Suppressor macrophage treated with lipopolysaccharide for 4 hours (primary cell): ENCODE data around the gene SLC36A2.
"Not testable (repeated sequence)": the region's sequence is repeated elsewhere in the genome, so short reads cannot be mapped to it uniquely, and the experiment has no call there.

Source experiments
- DNase-seq: peaks from one replicate; pipeline ENCODE4 v3.0.0-alpha.2; 2020

SLC36A2 gene

DNA sequence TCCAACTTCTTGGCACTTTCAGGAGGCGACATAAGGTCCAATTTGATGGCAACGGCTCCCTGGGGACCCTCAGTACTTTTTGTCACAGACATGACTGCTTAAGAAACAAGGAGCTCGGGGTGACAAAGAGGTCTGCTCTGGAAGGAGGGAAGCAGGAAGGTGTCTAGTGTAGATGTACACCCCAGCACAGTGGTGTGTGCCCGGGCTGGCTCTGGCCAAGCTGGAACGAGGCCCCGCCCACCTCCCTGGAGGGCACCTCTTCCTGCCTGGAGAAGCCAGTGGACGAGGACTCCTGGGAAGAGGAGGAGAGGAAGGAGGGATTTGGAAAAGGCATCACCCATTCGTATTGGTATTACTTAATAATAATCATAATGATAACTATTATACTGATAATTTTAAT lies at the start of gene SLC36A2:
SLC36A2 (minus strand) TSS at position 191 of the 400 bp plus-strand sequence; CDS start at position 92, 99 bp downstream.
- no peak for DNase-seq

DNA sequence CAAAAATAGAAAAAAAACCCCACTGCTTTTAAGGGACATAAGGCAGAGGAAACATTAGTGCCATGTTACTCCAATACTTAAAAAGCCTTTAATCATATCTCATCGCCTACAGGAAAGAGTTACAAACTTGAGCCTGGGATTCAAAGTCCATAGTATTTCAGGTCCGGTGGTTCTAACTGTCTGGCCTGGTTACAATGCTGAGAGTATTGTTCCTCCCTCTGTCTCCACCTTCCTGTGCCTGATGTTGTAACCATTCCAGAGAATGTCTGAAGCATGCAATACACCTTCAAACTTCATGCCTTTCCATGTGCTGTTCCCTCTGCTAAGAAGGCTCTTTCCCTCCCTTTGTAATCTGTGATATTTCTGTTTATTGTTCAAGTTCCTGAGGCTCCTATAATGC lies 41.6 kb upstream of the SLC36A2 start:
- no peak for DNase-seq

DNA sequence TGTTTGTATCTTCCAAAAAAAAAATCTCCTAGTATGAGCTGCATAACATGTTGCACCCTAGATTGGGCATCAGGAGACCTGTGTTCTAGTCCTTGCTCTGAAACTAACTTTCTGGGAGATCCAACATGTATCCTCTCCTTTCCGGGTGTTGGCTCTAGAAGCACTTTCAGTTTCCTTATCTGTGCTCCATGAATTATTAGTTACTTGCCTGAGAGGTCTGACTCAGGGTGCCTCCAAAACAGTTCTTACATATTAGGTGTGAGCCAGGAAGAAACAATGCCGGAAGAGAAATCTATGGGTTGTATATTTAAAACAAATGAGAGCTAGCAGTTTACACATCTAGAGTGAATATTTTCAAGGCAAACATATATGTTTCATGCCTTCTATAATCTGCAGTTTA lies 36.7 kb upstream of the SLC36A2 start:
- peak; percentile 12 for DNase-seq

DNA sequence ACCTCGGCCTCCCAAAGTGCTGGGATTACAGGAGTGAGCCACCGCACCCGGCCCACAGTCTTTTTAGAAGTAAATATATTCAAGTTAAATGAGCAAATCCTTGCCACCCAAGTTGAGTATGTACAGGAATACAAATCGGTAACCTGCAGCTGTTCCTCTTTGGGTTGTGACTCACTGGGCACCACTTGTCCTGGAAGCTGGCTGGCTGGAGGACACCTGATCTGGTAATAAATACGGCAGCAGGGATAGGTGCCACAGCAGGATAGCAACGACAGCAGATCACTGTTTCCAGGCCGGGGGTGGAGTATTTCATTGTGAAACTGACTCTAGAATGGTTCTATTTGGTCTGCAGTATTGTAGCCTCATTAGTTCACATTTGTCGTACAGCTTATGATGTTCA lies 35.7 kb upstream of the SLC36A2 start:
- DNase-seq, result no peak

DNA sequence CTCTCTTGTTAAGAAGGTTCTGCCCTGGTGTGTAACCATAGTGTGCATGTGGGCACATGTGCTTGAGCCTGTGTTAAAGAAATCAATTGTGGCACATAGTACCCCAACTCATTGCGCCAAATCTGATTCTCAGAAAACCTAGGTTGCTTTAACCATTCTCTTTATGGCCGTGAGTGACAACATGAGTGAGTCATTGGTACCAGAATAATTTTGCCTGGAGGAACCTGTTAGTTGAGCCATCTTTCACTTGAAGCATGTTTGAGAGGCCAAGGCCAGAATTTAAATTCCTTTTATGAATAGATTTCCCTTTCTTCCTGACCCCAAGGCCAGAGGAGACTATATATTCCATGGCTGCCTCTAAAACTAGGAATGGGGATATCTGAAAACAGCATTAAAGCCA lies 35.2 kb upstream of the SLC36A2 start:
- DNase-seq, result no peak

DNA sequence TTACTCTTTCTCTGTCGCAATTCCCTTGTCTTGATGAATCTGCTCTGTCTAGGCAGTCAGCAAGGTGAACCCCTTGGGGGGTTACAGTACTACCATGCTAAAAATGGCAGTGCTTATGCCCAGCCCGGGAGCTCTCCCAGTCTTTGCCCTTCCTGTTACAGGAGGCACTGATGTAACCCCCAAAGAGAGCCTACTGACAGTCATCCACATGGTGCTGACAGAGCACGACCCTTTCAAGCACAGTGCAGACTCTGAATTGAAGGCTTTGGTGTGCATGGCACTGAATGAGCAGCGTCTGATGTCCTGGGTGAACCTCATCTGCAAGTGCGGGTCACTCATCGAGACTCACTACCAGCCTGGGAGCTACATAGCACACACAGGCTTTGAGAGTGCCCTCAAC lies 34.5 kb upstream of the SLC36A2 start:
- no peak for DNase-seq

DNA sequence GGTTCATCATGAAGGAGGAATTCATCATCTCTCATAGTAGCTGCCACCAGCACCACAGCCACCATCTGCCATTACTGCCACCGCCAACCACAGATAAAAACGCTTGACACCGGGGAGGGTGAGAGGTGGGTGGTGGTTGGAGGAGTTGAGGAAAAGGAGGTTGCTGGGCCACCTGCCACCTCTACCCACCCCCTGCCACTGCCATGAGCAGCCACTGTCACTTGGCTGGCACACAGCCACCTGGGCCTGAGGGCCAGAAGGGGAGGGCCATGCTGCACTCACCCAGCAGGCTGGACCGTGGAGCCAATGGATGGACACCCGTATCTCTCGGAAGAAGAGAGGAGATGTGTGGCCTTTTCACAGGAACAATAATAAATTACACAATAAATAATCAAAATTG lies 31.3 kb upstream of the SLC36A2 start:
- no peak for DNase-seq

DNA sequence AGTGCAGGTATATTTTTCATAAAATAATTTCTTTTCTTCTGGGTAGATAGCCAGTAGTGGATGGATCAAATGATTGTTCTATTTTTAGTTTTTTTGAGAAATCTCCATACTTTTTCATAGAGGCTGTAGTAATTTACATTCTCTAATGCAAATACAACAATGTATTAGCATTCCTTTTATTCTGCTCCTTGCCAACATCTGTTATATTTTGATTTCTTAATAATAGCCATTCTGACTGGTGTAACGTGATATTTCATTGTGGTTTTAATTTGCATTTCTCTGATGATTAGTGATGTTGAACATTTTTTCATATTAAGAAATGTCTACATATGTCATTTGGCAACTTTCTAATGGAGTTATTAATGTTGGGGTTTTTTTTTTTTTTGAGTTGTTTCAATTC lies 27.2 kb upstream of the SLC36A2 start:
- no peak for DNase-seq

DNA sequence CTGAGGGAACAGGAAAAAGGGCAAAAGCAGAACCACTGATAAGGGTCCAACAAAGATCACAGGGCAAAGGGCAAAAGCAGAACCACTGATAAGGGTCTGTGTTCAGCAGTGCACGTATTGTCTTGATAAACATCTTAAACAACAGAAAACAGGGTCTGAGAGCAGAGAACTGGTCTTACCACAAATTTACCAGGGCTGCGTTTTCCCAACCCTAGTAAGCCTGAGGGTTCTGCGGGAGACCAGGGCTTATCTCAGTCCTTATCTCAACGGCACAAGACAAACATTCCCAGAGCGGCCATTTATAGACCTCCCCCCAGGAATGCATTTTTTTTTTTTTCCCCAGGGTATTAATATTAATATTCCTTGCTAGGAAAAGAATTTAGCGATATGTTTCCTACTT lies 19.7 kb upstream of the SLC36A2 start:
- DNase-seq, result not testable (repeated sequence)

DNA sequence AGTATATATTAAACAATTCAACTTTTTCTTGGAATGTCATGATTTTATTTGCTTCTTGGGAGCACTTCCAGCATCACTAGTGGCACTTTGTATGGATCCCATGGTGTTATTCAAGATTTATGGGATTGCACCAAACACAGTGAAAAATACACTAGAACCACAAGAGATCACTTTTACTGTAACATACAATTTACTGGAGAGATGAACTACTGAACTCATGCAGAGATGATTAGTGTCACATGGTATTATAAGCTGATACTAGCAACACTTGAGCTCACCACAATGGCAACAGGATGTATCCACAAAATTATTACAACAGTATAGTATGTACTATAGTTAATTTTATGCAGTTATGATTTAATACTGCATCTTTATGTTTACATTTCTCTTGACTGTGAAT lies 16.3 kb upstream of the SLC36A2 start:
- no peak for DNase-seq

DNA sequence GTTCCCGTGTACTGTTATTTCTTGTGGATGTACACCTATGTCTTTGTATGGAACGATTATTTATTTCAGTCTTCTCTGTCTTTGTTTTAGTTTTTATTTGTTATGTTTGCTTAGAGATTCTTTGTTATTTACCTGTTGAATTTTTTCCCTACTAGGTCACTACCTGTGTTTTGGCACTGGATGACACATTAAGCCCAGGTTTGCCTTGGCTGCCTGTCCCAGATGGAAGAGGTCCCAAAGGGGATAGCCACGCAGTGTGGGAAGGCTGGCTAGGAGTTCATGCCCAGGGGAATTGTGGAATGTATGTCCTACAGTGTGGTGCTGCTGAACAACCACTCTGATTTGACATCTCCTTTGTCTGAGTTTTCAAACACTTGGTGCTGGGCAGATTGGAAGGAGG lies 15.6 kb upstream of the SLC36A2 start:
- DNase-seq, result no peak

DNA sequence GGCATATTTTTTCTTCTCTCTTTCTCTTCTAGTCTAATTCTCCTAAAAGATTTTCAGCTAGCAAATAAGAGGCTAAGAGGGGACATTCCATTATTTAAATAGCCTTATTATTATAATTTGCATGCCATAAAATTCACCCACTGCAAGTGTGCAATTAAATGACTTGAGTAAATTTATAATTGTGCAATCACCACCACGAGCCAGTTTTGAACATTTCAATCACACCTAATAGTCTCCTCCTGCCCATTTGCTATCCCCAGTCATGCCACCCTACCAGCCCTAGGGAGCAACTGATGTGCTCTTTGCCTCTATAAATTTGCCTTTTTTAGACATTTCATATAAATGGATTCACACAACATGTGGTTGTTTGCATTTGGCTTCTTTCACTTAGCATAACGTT lies 12.0 kb upstream of the SLC36A2 start:
- no peak for DNase-seq

DNA sequence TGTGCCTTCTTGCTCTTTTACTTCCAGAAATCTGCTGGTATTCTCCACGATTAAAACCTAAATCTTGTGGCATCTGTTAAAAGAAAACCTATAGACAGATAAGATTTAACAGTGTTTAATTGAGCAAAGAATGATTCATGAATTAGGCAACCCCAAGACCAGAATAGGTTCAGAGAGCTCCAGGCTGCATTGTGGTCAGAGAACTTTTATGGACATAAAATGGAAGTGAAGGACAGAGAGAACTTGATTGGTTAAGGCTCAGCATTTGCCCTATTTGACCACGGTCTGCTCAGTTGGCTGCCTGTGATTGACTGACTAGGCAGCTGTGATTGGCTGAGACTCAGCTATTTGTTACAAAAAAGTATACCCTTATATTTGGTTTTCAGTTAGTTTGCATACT lies 10.4 kb upstream of the SLC36A2 start:
- no peak for DNase-seq

DNA sequence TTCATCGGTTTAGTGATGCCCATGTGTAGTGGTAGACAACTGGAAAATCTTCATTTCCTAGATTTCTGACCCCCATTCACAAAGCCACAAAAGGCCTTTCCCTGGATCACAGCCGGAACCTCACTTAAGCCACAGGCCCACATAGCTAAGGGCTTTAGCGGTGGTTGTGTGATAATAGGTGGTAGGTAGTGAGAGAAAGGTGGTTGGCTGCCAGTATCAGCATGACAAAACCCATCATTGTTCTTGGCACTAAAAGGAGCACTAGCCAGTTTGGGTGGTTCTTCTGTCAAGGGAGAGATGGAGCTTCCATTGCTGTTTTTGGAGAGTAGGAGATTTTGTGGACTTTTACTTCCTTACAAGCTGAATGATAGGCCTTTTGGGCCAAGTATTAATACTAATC lies 9.7 kb upstream of the SLC36A2 start:
- DNase-seq, result no peak

DNA sequence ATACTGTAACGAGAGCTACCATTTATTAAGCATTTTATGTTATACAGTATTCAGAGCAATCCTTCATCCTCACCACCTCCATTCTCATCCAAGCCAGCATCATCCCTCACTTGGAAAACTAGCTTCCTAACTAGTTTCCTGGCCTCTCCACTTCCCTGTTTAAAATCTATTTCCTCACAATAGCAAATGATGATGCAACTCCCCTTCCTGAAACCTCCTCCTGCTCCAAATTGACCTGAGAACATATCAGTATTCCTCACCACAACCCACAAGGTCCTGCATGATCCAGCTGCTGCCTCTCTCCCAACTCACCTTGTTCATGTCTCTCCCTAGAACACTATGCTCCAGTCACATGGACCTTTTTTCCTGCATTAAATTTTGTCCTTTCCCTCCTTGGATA lies 4.3 kb upstream of the SLC36A2 start:
- DNase-seq, result no peak

DNA sequence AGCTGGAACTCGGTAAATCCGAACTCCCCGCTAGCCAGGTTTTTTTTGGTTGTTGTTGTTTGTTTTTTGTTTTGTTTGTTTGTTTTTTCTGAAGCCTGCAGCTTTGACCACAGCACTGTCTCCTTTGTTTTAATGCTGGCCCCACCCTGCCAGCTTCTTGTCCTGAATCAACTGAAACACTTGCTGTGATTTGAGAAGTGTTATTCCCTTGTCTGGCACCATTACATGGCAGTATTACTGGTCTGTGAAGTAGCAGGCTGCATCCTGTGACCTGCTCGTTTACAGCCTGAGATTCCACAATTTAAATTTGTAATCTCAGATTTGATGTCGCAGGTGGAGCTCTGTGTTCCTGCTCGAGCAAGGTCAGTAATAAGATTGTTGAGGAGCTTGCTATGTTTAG lies 1.4 kb upstream of the SLC36A2 start:
- DNase-seq, result no peak

DNA sequence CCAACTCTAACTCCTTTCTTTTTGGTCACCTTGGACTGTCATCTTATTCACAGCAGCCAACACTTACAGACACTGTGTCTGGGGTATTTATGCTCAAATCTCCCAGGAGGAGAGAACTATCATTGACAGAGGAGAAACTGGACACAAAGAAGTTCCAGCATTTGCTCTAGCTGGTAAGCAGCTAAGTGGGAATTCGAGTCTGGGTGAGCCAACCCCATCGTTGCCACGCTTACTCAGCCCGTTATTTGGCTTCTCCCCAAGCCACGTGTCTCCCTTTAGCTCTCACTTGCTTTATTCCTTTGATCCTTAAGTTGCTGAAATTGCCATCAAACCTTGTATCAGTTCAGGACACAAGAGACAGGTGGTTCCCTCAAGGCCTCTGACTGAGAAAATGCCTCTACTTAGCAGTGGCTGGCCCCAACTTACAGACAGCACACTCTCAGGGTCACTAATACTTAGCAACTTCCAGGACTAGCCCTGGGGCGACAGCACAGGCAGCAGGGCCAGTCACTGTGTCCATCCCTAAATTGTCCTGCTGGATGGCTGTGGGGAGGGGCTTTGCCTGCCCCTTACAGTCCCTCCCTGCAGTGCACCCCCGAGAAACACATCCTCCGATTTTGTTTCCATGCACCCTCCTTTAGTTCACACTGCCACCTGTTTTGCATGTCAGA lies 1.4 kb downstream of the SLC36A2 start:
- no peak for DNase-seq

DNA sequence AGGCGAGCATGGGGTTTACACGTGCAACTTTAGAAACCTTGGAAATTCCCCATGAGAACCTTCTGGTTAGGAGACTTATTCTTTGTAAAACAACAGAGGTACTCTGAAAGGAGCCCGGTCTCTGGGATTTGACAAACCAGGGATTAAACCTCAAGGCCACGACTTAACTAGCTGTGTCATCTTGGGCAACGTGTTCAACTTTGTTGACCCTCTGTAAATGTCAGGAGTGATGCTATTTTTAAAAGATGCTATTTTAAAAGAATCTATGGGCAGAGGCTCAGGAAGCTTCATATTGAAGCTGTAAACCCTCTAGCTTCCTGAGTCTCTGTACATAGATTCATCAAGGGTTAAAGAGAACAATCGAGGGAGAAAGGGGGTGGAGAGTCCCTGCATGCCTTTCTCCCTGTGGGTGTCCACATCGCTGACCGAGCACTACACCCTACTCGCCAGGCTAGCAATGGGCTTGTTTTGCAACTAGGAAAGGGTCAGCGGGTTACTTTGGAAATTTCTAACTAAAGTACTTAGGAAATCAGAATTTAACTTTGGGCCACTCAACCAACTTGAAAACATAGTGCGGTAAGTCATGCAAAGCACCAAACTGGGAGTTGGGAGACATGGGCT lies 2.1 kb downstream of the SLC36A2 start:
- DNase-seq, result no peak

DNA sequence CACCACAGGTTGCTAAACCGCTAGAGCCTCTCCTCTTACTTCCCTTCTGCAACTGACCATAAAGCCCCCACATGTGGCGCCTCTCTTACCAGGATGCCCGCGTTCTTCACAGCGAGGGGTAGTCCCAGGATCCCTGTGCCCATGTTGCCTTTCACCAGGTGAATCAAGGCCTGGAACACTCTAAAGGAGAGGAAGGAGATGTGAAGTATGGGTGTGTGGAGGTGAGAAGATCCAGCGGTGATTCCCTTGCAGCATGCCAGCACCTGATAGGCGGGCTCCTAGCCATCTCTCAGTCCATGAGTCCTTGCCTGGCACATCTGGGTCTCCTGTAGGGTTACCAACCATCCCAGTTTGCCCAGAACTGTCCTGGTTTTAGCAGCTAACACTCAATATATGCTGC lies 3.3 kb downstream of the SLC36A2 start:
- DNase-seq, result no peak

DNA sequence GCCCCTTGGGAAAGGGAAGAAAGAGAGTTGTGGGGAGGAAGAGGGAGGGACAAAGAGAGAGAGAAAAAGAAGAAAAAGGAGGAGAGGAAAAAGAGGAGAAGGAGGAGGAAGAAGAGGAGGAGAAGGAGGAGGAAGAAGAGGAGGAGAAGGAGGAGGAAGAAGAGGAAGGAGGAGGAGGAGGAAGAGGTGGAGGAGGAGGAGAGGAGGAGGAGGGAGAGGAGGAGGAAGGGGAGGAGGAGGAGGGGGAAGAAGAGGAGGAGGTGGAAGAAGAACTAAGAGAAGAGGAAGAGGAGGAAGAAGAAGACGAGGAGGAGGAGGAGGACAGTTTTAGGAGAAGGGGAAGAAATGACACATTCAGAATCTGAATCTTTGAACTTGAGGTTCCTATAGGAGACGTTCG lies 7.4 kb downstream of the SLC36A2 start:
- no peak for DNase-seq

DNA sequence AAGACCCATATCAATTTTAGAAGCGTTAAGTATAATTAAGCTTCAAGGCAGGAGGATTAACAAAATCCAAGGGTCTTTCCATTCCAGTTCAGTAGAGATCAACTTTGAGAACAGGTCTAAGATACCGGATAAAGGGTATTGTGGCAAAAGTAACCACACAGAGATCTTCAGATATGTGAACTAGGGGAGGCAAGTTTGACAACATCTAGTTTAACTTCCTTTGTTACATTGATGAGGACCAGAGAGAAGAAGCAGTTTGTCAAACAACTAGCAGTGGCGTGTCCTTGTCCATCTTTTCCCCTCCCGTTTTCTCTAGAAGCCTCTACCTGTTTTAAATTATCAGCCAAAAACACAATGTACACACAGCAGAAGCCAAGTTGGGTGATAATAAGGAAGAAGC lies 8.6 kb downstream of the SLC36A2 start:
- DNase-seq, result no peak

DNA sequence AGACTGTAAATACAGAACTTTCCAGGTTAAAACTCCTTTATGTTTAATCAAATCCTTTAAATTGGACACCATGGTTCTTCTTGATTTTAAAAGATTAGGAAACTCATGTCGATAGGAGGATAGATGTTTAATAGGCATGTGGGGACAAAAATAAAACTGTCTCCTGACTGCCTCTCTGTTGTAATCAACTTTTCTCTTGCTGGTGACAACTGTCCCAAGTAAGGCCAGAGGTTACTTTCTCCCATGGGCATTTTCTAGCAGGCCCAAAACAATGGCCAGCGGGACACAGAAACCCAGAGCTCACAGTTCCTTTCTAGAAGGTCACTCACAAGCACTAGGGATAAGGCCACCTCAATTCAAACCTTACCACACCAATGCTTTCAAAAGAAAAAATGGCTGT lies 14.5 kb downstream of the SLC36A2 start:
- DNase-seq, result no peak

DNA sequence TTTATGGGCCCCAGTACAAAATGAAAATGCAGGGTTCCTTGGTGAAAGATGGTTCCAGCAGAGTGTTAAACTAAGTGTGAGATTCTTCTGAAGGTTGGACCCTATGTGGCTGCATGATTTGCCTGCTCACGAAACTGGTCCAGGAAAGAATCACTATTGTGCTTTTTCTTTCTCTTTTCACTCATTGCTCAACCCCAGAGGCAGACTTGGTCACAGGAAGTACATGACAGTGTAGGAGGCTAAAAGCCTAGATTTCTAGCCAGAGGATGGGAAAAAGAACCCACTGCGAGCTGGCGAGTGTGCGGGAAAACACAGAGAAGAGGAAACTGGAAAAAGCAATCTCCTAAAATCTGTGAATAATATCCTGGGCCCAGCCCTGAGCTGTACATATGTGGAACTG lies 18.6 kb downstream of the SLC36A2 start:
- peak; percentile 79 for DNase-seq

DNA sequence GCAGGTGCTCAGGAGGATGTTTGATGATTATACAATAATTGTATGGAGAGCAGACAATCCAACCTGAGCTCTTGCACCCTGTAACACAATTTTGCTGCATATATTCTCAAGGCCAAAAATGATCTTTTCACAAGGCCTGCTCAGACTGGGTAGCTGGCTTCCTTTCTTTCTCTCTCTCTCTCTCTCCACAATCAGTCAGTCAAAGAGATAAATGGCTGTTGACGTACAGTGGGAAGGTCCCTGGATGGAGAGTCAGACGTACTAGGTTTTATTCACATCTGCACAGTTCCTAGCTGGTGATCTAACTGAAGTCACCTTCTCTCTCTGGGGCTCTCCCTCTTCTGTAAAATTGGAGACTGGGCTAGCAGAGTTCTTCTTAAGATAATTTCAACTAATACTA lies 19.8 kb downstream of the SLC36A2 start:
- DNase-seq, result no peak

DNA sequence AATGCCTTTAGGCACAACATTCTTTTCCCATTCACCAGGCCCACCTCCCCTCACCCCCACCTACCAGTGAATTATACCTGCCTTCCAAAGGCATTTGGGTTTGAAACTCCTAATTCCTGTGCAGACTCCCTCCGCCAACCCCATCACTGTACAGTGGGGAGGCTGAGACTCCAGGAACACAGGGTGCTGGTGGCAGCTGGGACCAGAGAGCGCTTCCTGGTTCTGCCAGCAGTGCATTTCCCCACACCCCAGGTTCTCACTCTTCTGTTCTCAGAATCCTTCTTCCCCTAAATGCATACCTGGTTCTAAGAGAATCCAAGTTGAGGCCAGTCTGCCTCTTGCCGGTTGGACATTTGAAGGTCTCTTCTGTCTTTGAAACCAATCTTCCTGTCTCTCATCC lies 21.1 kb downstream of the SLC36A2 start:
- no peak for DNase-seq
